ENCODE measurements around the gene CHDH. TPM values are rescaled to one million over a fixed set of nuclear protein-coding genes. Genes with fewer than 3 reads are reported as not detected.

Gene CHDH
- total RNA-seq, 3 donors from 2014 or later (not counting 1 experiment from before 2014, with no cell fraction given) = 0.02 to 1.6 (median 0.09) TPM

DNA sequence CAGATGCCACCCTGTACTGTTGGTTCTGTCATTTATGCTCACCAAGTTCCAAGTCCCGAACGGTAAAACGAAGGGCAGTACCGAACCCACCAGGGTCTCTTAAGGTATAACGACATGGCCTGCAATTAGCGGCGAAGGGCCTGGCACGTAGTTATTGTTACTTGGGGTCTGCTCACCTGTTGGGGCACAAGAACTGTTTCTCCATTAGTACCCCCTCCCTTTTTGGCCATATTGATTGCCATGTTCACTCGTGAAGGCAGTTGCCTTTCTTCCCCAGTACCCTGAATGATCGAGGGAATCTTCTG, 584 bp upstream of the CHDH start:
- H3K27ac ChIP-seq (ENCODE audit: low read length) = no peak overlapping the region
- no peak overlapping the region for H3K4me3 ChIP-seq (ENCODE audit: low read length)
- H3K9me3 Mint-ChIP-seq = no peaks in the 10 kb centered on the region
- peak overlapping the region; percentile 58 for H3K4me3 Mint-ChIP-seq
- no peak for ATAC-seq
- no peak for DNase-seq
- peaks cover 15% of the 10 kb centered on the region for H3K27me3 ChIP-seq (ENCODE audit: control insufficient read depth, insufficient read depth, low read length)
- WGBS (ENCODE audit: insufficient coverage) = 62% methylated on average over 10 of the region's 10 CpGs
- H3K4me1 Mint-ChIP-seq = no peaks in the 10 kb centered on the region
- H3K27ac Mint-ChIP-seq = no peak overlapping the region
- TF ChIP-seq, protein P1, sequence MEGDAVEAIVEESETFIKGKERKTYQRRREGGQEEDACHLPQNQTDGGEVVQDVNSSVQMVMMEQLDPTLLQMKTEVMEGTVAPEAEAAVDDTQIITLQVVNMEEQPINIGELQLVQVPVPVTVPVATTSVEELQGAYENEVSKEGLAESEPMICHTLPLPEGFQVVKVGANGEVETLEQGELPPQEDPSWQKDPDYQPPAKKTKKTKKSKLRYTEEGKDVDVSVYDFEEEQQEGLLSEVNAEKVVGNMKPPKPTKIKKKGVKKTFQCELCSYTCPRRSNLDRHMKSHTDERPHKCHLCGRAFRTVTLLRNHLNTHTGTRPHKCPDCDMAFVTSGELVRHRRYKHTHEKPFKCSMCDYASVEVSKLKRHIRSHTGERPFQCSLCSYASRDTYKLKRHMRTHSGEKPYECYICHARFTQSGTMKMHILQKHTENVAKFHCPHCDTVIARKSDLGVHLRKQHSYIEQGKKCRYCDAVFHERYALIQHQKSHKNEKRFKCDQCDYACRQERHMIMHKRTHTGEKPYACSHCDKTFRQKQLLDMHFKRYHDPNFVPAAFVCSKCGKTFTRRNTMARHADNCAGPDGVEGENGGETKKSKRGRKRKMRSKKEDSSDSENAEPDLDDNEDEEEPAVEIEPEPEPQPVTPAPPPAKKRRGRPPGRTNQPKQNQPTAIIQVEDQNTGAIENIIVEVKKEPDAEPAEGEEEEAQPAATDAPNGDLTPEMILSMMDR (IDR thresholded peaks at IDR 0.05) = no peak
- intact Hi-C loops (cut with micrococcal nuclease) = no loop called here
- H3K36me3 Mint-ChIP-seq = no peaks in the 10 kb centered on the region
- H3K27me3 Mint-ChIP-seq (ENCODE audit: low read depth in 2 of 2) = peaks cover 53 to 55% of the 10 kb centered on the region in 2 donors
- no peaks in the 10 kb centered on the region for H3K9me3 ChIP-seq (ENCODE audit: control insufficient read depth, insufficient read depth, low read length)
- no peaks in the 10 kb centered on the region for H3K36me3 ChIP-seq (ENCODE audit: control insufficient read depth, insufficient read depth, low read length)
- peaks cover 9% of the 10 kb centered on the region for H3K4me1 ChIP-seq (ENCODE audit: control insufficient read depth, insufficient read depth, low read length)

DNA sequence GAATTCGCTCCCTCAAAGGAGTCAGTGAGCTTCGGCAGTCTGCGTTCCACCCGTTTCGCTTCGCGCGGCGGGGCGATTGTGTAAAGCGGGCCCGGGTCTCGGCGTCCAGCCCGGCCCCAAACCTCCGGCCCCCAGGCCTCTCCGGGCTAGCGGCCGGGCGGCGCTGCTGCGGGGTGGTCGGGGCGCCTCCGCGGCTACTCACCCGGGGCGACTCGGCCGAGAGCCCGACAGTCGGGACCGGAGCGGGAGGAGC, 412 bp downstream of the CHDH start:
- peaks cover 9% of the 10 kb centered on the region for H3K4me1 ChIP-seq (ENCODE audit: control insufficient read depth, insufficient read depth, low read length)
- H3K27me3 ChIP-seq (ENCODE audit: control insufficient read depth, insufficient read depth, low read length) = peaks cover 15% of the 10 kb centered on the region
- no peak overlapping the region for H3K4me3 Mint-ChIP-seq
- DNase-seq = no peak
- intact Hi-C loops (cut with micrococcal nuclease) = no loop called here
- H3K27me3 Mint-ChIP-seq (ENCODE audit: low read depth in 2 of 2) = peaks cover 47 to 51% of the 10 kb centered on the region in 2 donors
- TF ChIP-seq, protein P1 (IDR thresholded peaks at IDR 0.05) = no peak
- WGBS (ENCODE audit: insufficient coverage) = 1% methylated on average over 34 of the region's 34 CpGs
- H3K27ac ChIP-seq (ENCODE audit: low read length) = no peak overlapping the region
- H3K9me3 ChIP-seq (ENCODE audit: control insufficient read depth, insufficient read depth, low read length) = no peaks in the 10 kb centered on the region
- H3K4me1 Mint-ChIP-seq = no peaks in the 10 kb centered on the region
- H3K4me3 ChIP-seq (ENCODE audit: low read length) = peak overlapping the region; percentile 7
- no peak overlapping the region for H3K27ac Mint-ChIP-seq
- H3K36me3 ChIP-seq (ENCODE audit: control insufficient read depth, insufficient read depth, low read length) = no peaks in the 10 kb centered on the region
- peak in 1 of 3 donors; percentile 12 for ATAC-seq
- H3K9me3 Mint-ChIP-seq = no peaks in the 10 kb centered on the region
- H3K36me3 Mint-ChIP-seq = no peaks in the 10 kb centered on the region

DNA sequence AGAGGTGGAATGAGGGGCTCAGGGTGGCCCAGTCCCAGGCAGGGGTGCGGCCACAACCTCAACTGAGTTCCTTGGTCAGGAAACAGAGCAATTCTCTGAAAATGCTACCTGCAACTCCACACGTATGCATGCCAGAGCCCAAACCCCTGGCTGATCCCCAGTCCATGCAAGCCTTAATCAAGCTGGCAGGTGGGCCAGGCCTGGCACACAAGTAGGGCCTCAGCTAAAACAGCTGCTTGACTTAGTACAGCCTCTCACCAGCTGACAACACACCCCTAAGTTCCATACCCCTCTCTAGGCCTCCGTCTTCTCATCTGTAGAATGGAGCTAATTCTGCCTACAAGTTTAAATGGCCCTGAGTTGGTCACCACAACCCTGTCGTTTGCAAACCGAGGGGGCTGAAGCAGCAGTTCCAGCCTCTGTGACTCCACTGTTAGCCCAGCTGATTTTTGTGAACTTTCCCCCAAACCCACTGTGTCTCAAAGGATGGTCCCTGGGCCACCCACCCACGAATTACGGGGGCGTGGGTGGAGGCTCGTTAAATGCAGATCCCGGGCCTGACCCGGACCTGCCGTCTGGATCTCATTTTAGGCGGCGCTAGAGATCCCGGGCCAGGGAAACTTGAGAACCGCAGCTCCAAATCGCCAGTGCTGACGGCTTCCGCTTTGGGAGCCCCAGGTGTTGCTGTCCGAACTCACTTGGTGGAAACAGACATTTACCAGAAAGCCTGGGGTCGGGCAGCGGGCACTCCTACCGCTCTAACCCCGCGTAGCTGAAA, 927 bp downstream of the CHDH start:
- peaks cover 15% of the 10 kb centered on the region for H3K27me3 ChIP-seq (ENCODE audit: control insufficient read depth, insufficient read depth, low read length)
- intact Hi-C loops (cut with micrococcal nuclease) = no loop called here
- WGBS (ENCODE audit: insufficient coverage) = 19% methylated on average over 25 of the region's 25 CpGs
- H3K9me3 Mint-ChIP-seq = no peaks in the 10 kb centered on the region
- no peaks in the 10 kb centered on the region for H3K36me3 ChIP-seq (ENCODE audit: control insufficient read depth, insufficient read depth, low read length)
- H3K27me3 Mint-ChIP-seq (ENCODE audit: low read depth in 2 of 2) = peaks cover 45 to 50% of the 10 kb centered on the region in 2 donors
- H3K4me3 ChIP-seq (ENCODE audit: low read length) = peak overlapping the region; percentile 7
- no peaks in the 10 kb centered on the region for H3K36me3 Mint-ChIP-seq
- peak overlapping the region; percentile 31 for H3K4me3 Mint-ChIP-seq
- ATAC-seq = no peak
- TF ChIP-seq, protein P1 (IDR thresholded peaks at IDR 0.05) = no peak
- H3K4me1 Mint-ChIP-seq = no peaks in the 10 kb centered on the region
- peaks cover 9% of the 10 kb centered on the region for H3K4me1 ChIP-seq (ENCODE audit: control insufficient read depth, insufficient read depth, low read length)
- no peak overlapping the region for H3K27ac Mint-ChIP-seq
- DNase-seq = no peak
- no peak overlapping the region for H3K27ac ChIP-seq (ENCODE audit: low read length)
- no peaks in the 10 kb centered on the region for H3K9me3 ChIP-seq (ENCODE audit: control insufficient read depth, insufficient read depth, low read length)
